IMR-90 (cell line): Measurements from ENCODE around the gene SLC15A1.

Experiments used
- BHLHE40 ChIP-seq: fragments of 150-350 bp; IDR thresholded peaks from 2 replicates; pipeline ENCODE4 v1.6.1; 2016; ENCODE audit warnings: mild to moderate bottlenecking, low read depth, low read length
- SMC3 ChIP-seq: fragments of 150-350 bp; IDR thresholded peaks from 2 replicates; pipeline ENCODE4 v1.6.1; 2016; ENCODE audit warnings: low read depth, mild to moderate bottlenecking, antibody characterized with exemption, low read length, moderate library complexity

DNA sequence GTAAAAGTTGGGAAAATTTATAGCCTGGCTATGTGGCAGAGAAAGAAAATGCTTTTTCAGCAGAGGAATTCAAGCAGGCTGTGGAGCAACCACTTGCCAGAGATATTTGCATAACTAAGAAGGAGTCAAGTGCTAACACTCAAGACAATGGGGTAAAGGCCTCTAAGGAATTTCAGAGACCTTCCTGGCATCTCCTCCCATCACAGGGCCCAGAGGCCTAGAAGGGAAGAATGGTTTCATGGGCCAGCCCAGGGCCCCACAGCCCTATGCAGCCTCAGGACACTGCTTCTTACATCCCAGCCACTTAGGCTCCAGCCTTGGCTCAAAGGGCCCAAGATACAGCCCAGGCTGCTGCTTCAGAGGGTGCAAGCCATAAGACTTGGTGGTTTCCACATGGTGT, 14.3 kb downstream of the SLC15A1 start:
- TF ChIP-seq SMC3 (no peak), BHLHE40 (no peak)
